Tibial artery (tissue), 4 donors: ENCODE data around the gene RNU6-1.

Source experiments
- DNase-seq, 2 donors: peaks; one replicate each; pipeline ENCODE4 v3.0.0-alpha.2; 2019
- H3K27ac ChIP-seq, 2 donors: fragments of 200-600 bp; sonication (generic) in 1 of 2; 1 replicate in 1 of 2; 2 replicates in 1 of 2; pipeline ENCODE4 v1.5.1; 2018 to 2019; ENCODE audit warnings: mild to moderate bottlenecking in 1 of 2
- H3K27me3 ChIP-seq, 2 donors: fragments of 200-600 bp; sonication (generic) in 1 of 2; one replicate each; pipeline versions ENCODE4 v1.5.1 to v1.6.0; 2016 to 2019
- H3K36me3 ChIP-seq, 3 donors: fragments of 200-600 bp; sonication (generic) in 2 of 3; one replicate each; pipeline ENCODE4 v1.5.1; 2016 to 2019; ENCODE audit warnings: mild to moderate bottlenecking in 2 of 3
- H3K4me1 ChIP-seq, 4 donors: fragments of 200-600 bp; sonication (generic) in 2 of 4; 1 replicate in 3 of 4; 2 replicates in 1 of 4; pipeline ENCODE4 v1.5.1; 2016 to 2019
- H3K4me3 ChIP-seq, 2 donors: fragments of 200-600 bp; sonication (generic) in 1 of 2; 1 replicate in 1 of 2; 2 replicates in 1 of 2; pipeline ENCODE4 v1.5.1; 2018 to 2019; ENCODE audit warnings: mild to moderate bottlenecking in 2 of 2
- H3K9me3 ChIP-seq, 3 donors: fragments of 200-600 bp; sonication (generic) in 1 of 3; one replicate each; pipeline ENCODE4 v1.5.1; 2016 to 2019
- CTCF ChIP-seq, 2 experiments: fragments of 200-600 bp in 1 of 2; fragments of 450-650 bp in 1 of 2; IDR thresholded peaks; one replicate each; pipeline ENCODE4 v1.5.1; 2017 to 2019; ENCODE audit warnings: antibody characterized with exemption in 2 of 2, mild to moderate bottlenecking in 1 of 2, moderate library complexity in 1 of 2
- intact Hi-C: fragments of 100-400 bp; cut with DNase I; formaldehyde crosslinking; loops from one replicate; pipeline ENCODE4 v1.15.0; 2023; ENCODE audit warnings: low total_unique reads

RNU6-1 gene

GRCh38 chr15:67809441-67809840, 30.4 kb downstream of the RNU6-1 start:
- Histone ChIP-seq H3K9me3 (no peaks in the 10 kb centered on the region), H3K36me3 (peaks cover 13 to 50% (median 20%) of the 10 kb centered on the region in 3 donors), H3K27me3 (no peaks in the 10 kb centered on the region), H3K27ac (no peak overlapping the region), H3K4me3 (no peak overlapping the region), H3K4me1 (no peaks in the 10 kb centered on the region)
- no peak for TF ChIP-seq CTCF (IDR thresholded peaks at IDR 0.05)
- DNase-seq: no peak
- intact Hi-C loops: no loop called here

- peaks cover 13 to 56% (median 24%) of the 10 kb centered on the region in 3 donors for H3K36me3 ChIP-seq
Measured at GRCh38 chr15:67808821-67809220, 31.0 kb downstream of the RNU6-1 start.

GRCh38 chr15:67807836-67808235, 32.0 kb downstream of the RNU6-1 start:
- no peak for DNase-seq
- Histone ChIP-seq H3K4me3 (no peak overlapping the region), H3K36me3 (peaks cover 13 to 57% (median 24%) of the 10 kb centered on the region in 3 donors), H3K9me3 (no peaks in the 10 kb centered on the region), H3K27ac (no peak overlapping the region), H3K27me3 (peaks cover 0 to 3% of the 10 kb centered on the region in 2 donors), H3K4me1 (no peaks in the 10 kb centered on the region)
- intact Hi-C loops: no loop called here
- TF ChIP-seq CTCF (IDR thresholded peaks at IDR 0.05): no peak

More at GRCh38 chr15:67808821-67809220, 31.0 kb downstream of the RNU6-1 start:
- H3K27me3 ChIP-seq: no peaks in the 10 kb centered on the region
- TF ChIP-seq CTCF (IDR thresholded peaks at IDR 0.05): no peak
- no peaks in the 10 kb centered on the region for H3K4me1 ChIP-seq
- no peaks in the 10 kb centered on the region for H3K9me3 ChIP-seq
- intact Hi-C loops: no loop called here
- DNase-seq: no peak
- H3K4me3 ChIP-seq: no peak overlapping the region
- H3K27ac ChIP-seq: no peak overlapping the region

- intact Hi-C loops: no loop called here
- Histone ChIP-seq H3K4me3 (no peak overlapping the region), H3K9me3 (no peaks in the 10 kb centered on the region), H3K27ac (no peak overlapping the region), H3K4me1 (no peaks in the 10 kb centered on the region), H3K27me3 (peaks cover 0 to 6% of the 10 kb centered on the region in 2 donors), H3K36me3 (peaks cover 13 to 62% (median 24%) of the 10 kb centered on the region in 3 donors)
- no peak for TF ChIP-seq CTCF (IDR thresholded peaks at IDR 0.05)
- no peak for DNase-seq
Measured at GRCh38 chr15:67807141-67807540, 32.7 kb downstream of the RNU6-1 start.

GRCh38 chr15:67806536-67806935, 33.3 kb downstream of the RNU6-1 start:
- intact Hi-C loops: no loop called here
- H3K36me3 ChIP-seq: peaks cover 13 to 62% (median 24%) of the 10 kb centered on the region in 3 donors
- no peaks in the 10 kb centered on the region for H3K9me3 ChIP-seq
- peaks cover 0 to 6% of the 10 kb centered on the region in 2 donors for H3K27me3 ChIP-seq
- no peaks in the 10 kb centered on the region for H3K4me1 ChIP-seq
- DNase-seq: no peak
- no peak overlapping the region for H3K27ac ChIP-seq
- H3K4me3 ChIP-seq: no peak overlapping the region
- TF ChIP-seq CTCF (IDR thresholded peaks at IDR 0.05): no peak
